K562 (cell line): ENCODE results near the gene ZNF334. TPM values are rescaled to one million over a fixed set of nuclear protein-coding genes. Genes with fewer than 3 reads are reported as not detected.

Experiments
- ATAC-seq: fragments of 200-7000 bp; cut with Tn5 transposase; 3 replicates; pipeline ENCODE4 v1.9.1; 2020; ENCODE audit warnings: moderate library complexity
- BruUV-seq: library from RNA; stranded (reverse); fragments of 400-500 nt; replicated peaks from 2 replicates; lab custom pipeline; 2021; lab: Mats Ljungman, UMichigan
- CTCF ChIA-PET: fragments of 300-600 bp; formaldehyde crosslinking; extraction: SDS; loops from one replicate; lab custom pipeline; 2021; ENCODE audit warnings: low intra/inter-chr PET ratio; lab: Yijun Ruan, JAX
- POLR2A ChIA-PET: fragments of 300-600, 350-650 bp; sonication (Branson Sonifier 250); formaldehyde crosslinking; extraction: SDS; loops from one replicate; lab custom pipeline; 2021; ENCODE audit warnings: antibody characterized with exemption, inconsistent platforms; lab: Yijun Ruan, JAX
- DNase-seq, 4 experiments: peaks; one replicate each; pipeline versions ENCODE4 v3.0.0 to v3.0.0-alpha.2; 2011 to 2018; ENCODE audit warnings: low spot score in 3 of 4, mixed read lengths in 3 of 4; ENCODE audit errors: extremely low read depth in 1 of 4
- FAIRE-seq: peaks from 2 replicates; lab custom pipeline; 2011; peaks lifted over from hg19 to GRCh38; lab: Jason Lieb, UNC
- H2AFZ ChIP-seq: 2 replicates; pipeline ENCODE4 v1.6.0; 2011; ENCODE audit warnings: low read depth, low read length, control low read depth, inconsistent platforms
- H3K27ac ChIP-seq: fragments of 200-600 bp; 3 replicates; pipeline ENCODE4 v1.8.0; 2011; ENCODE audit warnings: low read depth, mild to moderate bottlenecking, control low read depth, inconsistent platforms, low read length, moderate library complexity, mixed read lengths; ENCODE audit errors: extremely low read depth
- H3K27me3 ChIP-seq, 2 experiments: fragments of 300-600 bp in 1 of 2; 2 replicates in 1 of 2; 3 replicates in 1 of 2; pipeline versions ENCODE4 v1.6.0 to v1.8.0; 2011; ENCODE audit warnings: inconsistent platforms in 2 of 2, low read length in 2 of 2, mild to moderate bottlenecking in 1 of 2, mixed read lengths in 1 of 2, moderate library complexity in 1 of 2; ENCODE audit not compliant: control insufficient read depth in 2 of 2, insufficient read depth in 2 of 2
- H3K36me3 ChIP-seq: fragments of 300-600 bp; 3 replicates; pipeline ENCODE4 v1.8.0; 2011; ENCODE audit warnings: mild to moderate bottlenecking, low read length, inconsistent platforms; ENCODE audit not compliant: control insufficient read depth, insufficient read depth
- H3K4me1 ChIP-seq, 2 experiments: fragments of 200-600 bp in 1 of 2; replicated peaks in 1 of 2; 2 replicates in 1 of 2; 3 replicates in 1 of 2; pipeline versions ENCODE4 v1.5.1 to v1.8.0; 2011; ENCODE audit warnings: inconsistent platforms in 2 of 2, low read length in 2 of 2, mild to moderate bottlenecking in 1 of 2, mixed read lengths in 1 of 2, moderate library complexity in 1 of 2; ENCODE audit not compliant: control insufficient read depth in 2 of 2, insufficient read depth in 2 of 2
- H3K4me2 ChIP-seq: 2 replicates; pipeline ENCODE4 v1.6.1; 2011; ENCODE audit warnings: low read length, control low read depth, inconsistent platforms, mixed read lengths; ENCODE audit not compliant: insufficient read depth
- H3K4me3 ChIP-seq: fragments of 200-600 bp; sonication (generic), shearing (Covaris generic); 2 replicates; pipeline ENCODE4 v1.5.1; 2016; ENCODE audit warnings: control low read depth, inconsistent platforms
- H3K79me2 ChIP-seq: fragments of 200-600 bp; 3 replicates; pipeline ENCODE4 v1.8.0; 2011; ENCODE audit warnings: low read length, inconsistent platforms; ENCODE audit not compliant: control insufficient read depth, insufficient read depth
- H3K9ac ChIP-seq, 2 experiments: 2 replicates each; pipeline versions ENCODE4 v1.6.0 to v1.6.1; 2011; ENCODE audit warnings: low read depth in 2 of 2, low read length in 2 of 2, control low read depth in 1 of 2, inconsistent platforms in 1 of 2, mild to moderate bottlenecking in 1 of 2, mixed read lengths in 1 of 2; ENCODE audit not compliant: insufficient read depth in 1 of 2
- H3K9me1 ChIP-seq: one replicate; pipeline ENCODE4 v1.6.0; 2011; ENCODE audit warnings: inconsistent platforms, mild to moderate bottlenecking, low read length, moderate library complexity; ENCODE audit not compliant: control insufficient read depth, insufficient read depth
- H3K9me3 ChIP-seq: replicated peaks from 2 replicates; pipeline ENCODE4 v1.5.1; 2011; ENCODE audit warnings: low read depth, low read length, inconsistent platforms; ENCODE audit not compliant: control insufficient read depth, insufficient read depth
- H4K20me1 ChIP-seq: replicated peaks from 2 replicates; pipeline ENCODE4 v1.6.1; 2011; ENCODE audit warnings: low read length, inconsistent platforms, mixed read lengths; ENCODE audit not compliant: control insufficient read depth, insufficient read depth
- CBX8 ChIP-seq: fragments of 200-600 bp; sonication (generic); IDR thresholded peaks from 2 replicates; pipeline ENCODE4 v1.6.1; 2012; ENCODE audit warnings: borderline replicate concordance, mixed run types, low read depth, mild to moderate bottlenecking, moderate library complexity, mixed read lengths, low read length, control low read depth, inconsistent platforms; ENCODE audit not compliant: poor library complexity, severe bottlenecking; ENCODE audit errors: extremely low read depth
- FOXA1 ChIP-seq: fragments of 450-650 bp; IDR thresholded peaks from 2 replicates; pipeline ENCODE4 v1.6.1; 2016; ENCODE audit warnings: mild to moderate bottlenecking, borderline replicate concordance
- NCOA6 ChIP-seq: fragments of 450-650 bp; IDR thresholded peaks from 2 replicates; pipeline ENCODE4 v1.6.1; 2017; ENCODE audit warnings: mild to moderate bottlenecking
- ZNF263 ChIP-seq: sonication (generic); formaldehyde crosslinking; IDR thresholded peaks from 2 replicates; pipeline ENCODE4 v1.8.0; 2022; ENCODE audit warnings: mild to moderate bottlenecking, missing genetic modification reagents, borderline replicate concordance
- WGBS: fragments of 100-300 bp; shearing (Covaris generic); methylation state at CpG from one replicate; pipeline ENCODE4 v1.1.6; 2016; ENCODE audit warnings: low coverage, mixed read lengths; ENCODE audit not compliant: insufficient coverage; ENCODE audit errors: missing lambda C conversion rate; 5-methylcytosine and 5-hydroxymethylcytosine counted together
- in situ Hi-C: fragments of 300-500 bp; cut with MboI; formaldehyde crosslinking; loops from 4 replicates; pipeline ENCODE4 v1.15.0; 2018; ENCODE audit warnings: inconsistent platforms, mixed read lengths
- intact Hi-C: fragments of 100-400 bp; cut with micrococcal nuclease; formaldehyde crosslinking; loops from 2 replicates; pipeline ENCODE4 v1.14.2; 2022
- polyA plus RNA-seq, 8 experiments: library from polyadenylated mRNA; depleted of rRNA in 4 of 8; stranded (reverse) in 5 of 8; unstranded in 3 of 8; fragments of >200 nt; fragmentation: Nextera tagmentation in 2 of 8; fragmentation: Illumina TruSeq in 1 of 8; extraction: Ambion mirVana in 2 of 8; extraction: Trizol in 1 of 8; gene quantifications; 2 replicates each; pipeline versions ENCODE4 v1.2.1 to v1.2.3, GENCODE V29; 2011 to 2014; ENCODE audit warnings: inconsistent platforms in 1 of 8, missing spikeins in 1 of 8
- total RNA-seq, 7 experiments: library from RNA; depleted of rRNA in 6 of 7; stranded (reverse); fragments of >200 nt in 6 of 7; fragmentation: Illumina TruSeq in 2 of 7; extraction: Trizol in 2 of 7; gene quantifications; 2 replicates each; pipeline versions ENCODE4 v1.2.1 to v1.2.3, GENCODE V29; 2011 to 2021; ENCODE audit warnings: low replicate concordance in 1 of 7
- TF ChIP-seq, protein P1 (sequence below): fragments of 250-450 bp; sonication (Bioruptor Pico); IDR thresholded peaks from 2 replicates; pipeline ENCODE4 v1.4.0; 2020; ENCODE audit warnings: mild to moderate bottlenecking
- TF ChIP-seq, protein P2 (sequence below): fragments of 150-350 bp; IDR thresholded peaks from 2 replicates; pipeline ENCODE4 v1.6.1; 2014; ENCODE audit warnings: low read depth, mild to moderate bottlenecking, low read length, borderline replicate concordance
- TF ChIP-seq, protein P3 (sequence below): fragments of 450-650 bp; IDR thresholded peaks from 2 replicates; pipeline ENCODE4 v1.6.1; 2016; ENCODE audit warnings: low read depth

Gene ZNF334
- total and polyA plus RNA-seq, 9 of the 15 experiments (the other 6 are each of a cell fraction or from before 2014, with no cell fraction given) = 0.06 to 0.27 (median 0.21) TPM; not detected in 1

DNA sequence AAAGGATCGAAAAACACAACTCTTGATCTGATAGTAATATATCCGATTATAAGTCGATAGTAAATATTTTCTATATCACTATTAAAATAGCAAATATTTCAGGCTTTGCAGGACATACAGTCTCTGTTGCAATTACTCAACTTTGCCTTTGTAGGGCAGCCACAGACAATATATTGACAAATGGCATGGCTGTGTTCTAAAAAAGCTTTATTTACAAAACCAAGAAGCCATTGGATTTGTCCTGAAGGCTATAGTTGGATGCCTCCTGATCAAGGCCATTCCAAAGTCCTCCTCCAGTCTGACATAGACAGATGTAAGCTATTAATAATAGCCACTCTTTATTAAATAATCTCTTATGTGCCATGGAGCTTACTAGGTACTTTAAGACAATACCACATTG is 31.2 kb upstream of the ZNF334 start (continued):
- TF ChIP-seq, protein P1, sequence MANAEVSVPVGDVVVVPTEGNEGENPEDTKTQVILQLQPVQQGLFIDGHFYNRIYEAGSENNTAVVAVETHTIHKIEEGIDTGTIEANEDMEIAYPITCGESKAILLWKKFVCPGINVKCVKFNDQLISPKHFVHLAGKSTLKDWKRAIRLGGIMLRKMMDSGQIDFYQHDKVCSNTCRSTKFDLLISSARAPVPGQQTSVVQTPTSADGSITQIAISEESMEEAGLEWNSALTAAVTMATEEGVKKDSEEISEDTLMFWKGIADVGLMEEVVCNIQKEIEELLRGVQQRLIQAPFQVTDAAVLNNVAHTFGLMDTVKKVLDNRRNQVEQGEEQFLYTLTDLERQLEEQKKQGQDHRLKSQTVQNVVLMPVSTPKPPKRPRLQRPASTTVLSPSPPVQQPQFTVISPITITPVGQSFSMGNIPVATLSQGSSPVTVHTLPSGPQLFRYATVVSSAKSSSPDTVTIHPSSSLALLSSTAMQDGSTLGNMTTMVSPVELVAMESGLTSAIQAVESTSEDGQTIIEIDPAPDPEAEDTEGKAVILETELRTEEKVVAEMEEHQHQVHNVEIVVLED (CRISPR knock-in tag) = no peak
- TF ChIP-seq CBX8 = no peak
- TF ChIP-seq ZNF263 (CRISPR knock-in tag) = no peak
- TF ChIP-seq, protein P2, sequence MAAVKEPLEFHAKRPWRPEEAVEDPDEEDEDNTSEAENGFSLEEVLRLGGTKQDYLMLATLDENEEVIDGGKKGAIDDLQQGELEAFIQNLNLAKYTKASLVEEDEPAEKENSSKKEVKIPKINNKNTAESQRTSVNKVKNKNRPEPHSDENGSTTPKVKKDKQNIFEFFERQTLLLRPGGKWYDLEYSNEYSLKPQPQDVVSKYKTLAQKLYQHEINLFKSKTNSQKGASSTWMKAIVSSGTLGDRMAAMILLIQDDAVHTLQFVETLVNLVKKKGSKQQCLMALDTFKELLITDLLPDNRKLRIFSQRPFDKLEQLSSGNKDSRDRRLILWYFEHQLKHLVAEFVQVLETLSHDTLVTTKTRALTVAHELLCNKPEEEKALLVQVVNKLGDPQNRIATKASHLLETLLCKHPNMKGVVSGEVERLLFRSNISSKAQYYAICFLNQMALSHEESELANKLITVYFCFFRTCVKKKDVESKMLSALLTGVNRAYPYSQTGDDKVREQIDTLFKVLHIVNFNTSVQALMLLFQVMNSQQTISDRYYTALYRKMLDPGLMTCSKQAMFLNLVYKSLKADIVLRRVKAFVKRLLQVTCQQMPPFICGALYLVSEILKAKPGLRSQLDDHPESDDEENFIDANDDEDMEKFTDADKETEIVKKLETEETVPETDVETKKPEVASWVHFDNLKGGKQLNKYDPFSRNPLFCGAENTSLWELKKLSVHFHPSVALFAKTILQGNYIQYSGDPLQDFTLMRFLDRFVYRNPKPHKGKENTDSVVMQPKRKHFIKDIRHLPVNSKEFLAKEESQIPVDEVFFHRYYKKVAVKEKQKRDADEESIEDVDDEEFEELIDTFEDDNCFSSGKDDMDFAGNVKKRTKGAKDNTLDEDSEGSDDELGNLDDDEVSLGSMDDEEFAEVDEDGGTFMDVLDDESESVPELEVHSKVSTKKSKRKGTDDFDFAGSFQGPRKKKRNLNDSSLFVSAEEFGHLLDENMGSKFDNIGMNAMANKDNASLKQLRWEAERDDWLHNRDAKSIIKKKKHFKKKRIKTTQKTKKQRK = no peak
- no peak for TF ChIP-seq NCOA6

DNA sequence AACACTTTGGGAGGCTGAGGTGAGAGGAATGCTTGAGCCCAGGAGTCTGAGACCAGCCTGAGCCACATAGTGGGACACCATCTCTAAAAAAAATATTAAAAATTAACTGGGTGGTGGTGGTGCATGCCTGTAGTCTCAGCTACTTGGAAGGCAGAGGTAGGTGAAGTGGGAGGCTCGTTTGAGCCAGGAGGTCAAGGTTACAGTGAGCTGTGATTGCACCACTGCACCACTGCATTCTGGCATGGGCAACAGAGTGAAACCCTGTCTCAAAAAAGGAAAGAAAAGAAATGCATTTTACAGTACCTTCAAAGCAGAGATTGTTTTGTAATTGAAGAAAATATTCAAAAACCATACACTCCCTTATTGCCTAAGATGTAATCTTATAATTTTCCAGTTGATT is 30.6 kb upstream of the ZNF334 start:
- Histone ChIP-seq H3K4me3 (no peak overlapping the region), H3K9me3 (no peaks in the 10 kb centered on the region), H4K20me1 (no peaks in the 10 kb centered on the region), H3K4me2 (no peak overlapping the region), H3K27ac (no peak overlapping the region), H3K79me2 (no peaks in the 10 kb centered on the region), H3K4me1 (peaks cover 0 to 15% of the 10 kb centered on the region in 2 experiments; a peak in 1 of 5 replicates), H2AFZ (no peak overlapping the region), H3K36me3 (no peaks in the 10 kb centered on the region), H3K27me3 (peaks cover 9 to 37% of the 10 kb centered on the region in 2 experiments; a peak in 4 of 5 replicates), H3K9me1 (no peaks in the 10 kb centered on the region), H3K9ac (no peak overlapping the region)
- BruUV-seq = no TSS peak
- intact Hi-C loops = no loop called here
- ATAC-seq (no peak), FAIRE-seq (no peak), DNase-seq (no peak)
- POLR2A ChIA-PET = no interaction called here
- WGBS = 0% methylated on average over 1 of the region's 1 CpG
- CTCF ChIA-PET = no interaction called here
- in situ Hi-C loops = no loop called here
- TF ChIP-seq, protein P3, sequence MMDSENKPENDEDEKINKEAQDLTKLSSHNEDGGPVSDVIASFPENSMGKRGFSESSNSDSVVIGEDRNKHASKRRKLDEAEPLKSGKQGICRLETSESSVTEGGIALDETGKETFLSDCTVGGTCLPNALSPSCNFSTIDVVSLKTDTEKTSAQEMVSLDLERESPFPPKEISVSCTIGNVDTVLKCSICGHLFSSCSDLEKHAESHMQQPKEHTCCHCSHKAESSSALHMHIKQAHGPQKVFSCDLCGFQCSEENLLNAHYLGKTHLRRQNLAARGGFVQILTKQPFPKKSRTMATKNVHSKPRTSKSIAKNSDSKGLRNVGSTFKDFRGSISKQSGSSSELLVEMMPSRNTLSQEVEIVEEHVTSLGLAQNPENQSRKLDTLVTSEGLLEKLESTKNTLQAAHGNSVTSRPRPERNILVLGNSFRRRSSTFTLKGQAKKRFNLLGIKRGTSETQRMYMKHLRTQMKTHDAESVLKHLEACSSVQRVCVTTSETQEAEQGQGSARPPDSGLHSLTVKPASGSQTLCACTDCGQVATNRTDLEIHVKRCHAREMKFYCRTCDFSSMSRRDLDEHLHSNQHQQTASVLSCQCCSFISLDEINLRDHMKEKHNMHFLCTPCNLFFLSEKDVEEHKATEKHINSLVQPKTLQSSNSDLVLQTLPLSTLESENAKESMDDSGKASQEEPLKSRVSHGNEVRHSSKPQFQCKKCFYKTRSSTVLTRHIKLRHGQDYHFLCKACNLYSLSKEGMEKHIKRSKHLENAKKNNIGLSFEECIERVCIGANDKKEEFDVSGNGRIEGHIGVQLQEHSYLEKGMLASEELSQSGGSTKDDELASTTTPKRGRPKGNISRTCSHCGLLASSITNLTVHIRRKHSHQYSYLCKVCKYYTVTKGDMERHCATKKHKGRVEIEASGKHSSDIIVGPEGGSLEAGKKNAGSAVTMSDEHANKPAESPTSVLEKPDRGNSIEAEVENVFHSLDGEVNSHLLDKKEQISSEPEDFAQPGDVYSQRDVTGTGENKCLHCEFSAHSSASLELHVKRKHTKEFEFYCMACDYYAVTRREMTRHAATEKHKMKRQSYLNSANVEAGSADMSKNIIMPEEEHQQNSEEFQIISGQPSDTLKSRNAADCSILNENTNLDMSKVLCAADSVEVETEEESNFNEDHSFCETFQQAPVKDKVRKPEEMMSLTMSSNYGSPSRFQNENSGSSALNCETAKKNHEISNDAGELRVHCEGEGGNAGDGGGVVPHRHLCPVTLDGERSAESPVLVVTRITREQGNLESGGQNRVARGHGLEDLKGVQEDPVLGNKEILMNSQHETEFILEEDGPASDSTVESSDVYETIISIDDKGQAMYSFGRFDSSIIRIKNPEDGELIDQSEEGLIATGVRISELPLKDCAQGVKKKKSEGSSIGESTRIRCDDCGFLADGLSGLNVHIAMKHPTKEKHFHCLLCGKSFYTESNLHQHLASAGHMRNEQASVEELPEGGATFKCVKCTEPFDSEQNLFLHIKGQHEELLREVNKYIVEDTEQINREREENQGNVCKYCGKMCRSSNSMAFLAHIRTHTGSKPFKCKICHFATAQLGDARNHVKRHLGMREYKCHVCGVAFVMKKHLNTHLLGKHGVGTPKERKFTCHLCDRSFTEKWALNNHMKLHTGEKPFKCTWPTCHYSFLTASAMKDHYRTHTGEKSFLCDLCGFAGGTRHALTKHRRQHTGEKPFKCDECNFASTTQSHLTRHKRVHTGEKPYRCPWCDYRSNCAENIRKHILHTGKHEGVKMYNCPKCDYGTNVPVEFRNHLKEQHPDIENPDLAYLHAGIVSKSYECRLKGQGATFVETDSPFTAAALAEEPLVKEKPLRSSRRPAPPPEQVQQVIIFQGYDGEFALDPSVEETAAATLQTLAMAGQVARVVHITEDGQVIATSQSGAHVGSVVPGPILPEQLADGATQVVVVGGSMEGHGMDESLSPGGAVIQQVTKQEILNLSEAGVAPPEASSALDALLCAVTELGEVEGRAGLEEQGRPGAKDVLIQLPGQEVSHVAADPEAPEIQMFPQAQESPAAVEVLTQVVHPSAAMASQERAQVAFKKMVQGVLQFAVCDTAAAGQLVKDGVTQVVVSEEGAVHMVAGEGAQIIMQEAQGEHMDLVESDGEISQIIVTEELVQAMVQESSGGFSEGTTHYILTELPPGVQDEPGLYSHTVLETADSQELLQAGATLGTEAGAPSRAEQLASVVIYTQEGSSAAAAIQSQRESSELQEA = no peak
- TF ChIP-seq FOXA1 = no peak
